ENCODE data around the gene RARG. TPM values are rescaled to one million over a fixed set of nuclear protein-coding genes. Genes with fewer than 3 reads are reported as not detected.

The RARG gene
- polyA plus RNA-seq, 1 donor (not counting 4 experiments of a cell fraction or from before 2014, with no cell fraction given), result 26.4 TPM

- peaks cover 10% of the 10 kb centered on the region for H3K4me1 ChIP-seq (ENCODE audit: control insufficient read depth, extremely low read depth, insufficient read depth, low read length)
- dilution Hi-C loops (cut with MboI; ENCODE audit: extremely low pct_ligation_motif_present, low sequenced_read_pairs), result no loop called here
- no peak overlapping the region for H3K27ac ChIP-seq (ENCODE audit: control insufficient read depth, insufficient read depth, low read length)
- TF ChIP-seq, protein P1, sequence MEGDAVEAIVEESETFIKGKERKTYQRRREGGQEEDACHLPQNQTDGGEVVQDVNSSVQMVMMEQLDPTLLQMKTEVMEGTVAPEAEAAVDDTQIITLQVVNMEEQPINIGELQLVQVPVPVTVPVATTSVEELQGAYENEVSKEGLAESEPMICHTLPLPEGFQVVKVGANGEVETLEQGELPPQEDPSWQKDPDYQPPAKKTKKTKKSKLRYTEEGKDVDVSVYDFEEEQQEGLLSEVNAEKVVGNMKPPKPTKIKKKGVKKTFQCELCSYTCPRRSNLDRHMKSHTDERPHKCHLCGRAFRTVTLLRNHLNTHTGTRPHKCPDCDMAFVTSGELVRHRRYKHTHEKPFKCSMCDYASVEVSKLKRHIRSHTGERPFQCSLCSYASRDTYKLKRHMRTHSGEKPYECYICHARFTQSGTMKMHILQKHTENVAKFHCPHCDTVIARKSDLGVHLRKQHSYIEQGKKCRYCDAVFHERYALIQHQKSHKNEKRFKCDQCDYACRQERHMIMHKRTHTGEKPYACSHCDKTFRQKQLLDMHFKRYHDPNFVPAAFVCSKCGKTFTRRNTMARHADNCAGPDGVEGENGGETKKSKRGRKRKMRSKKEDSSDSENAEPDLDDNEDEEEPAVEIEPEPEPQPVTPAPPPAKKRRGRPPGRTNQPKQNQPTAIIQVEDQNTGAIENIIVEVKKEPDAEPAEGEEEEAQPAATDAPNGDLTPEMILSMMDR (optimal IDR thresholded peaks at IDR 0.05 in 1 of 3, IDR thresholded peaks at IDR 0.05 in 1 of 3, conservative IDR thresholded peaks at IDR 0.05 in 1 of 3; ENCODE audit: extremely low read depth in 1 of 3, insufficient read depth in 2 of 3, low read length in 3 of 3), result no peak
- TF ChIP-seq EZH2 (IDR thresholded peaks at IDR 0.05; ENCODE audit: low read length), result no peak
- no peaks in the 10 kb centered on the region for H3K9me3 ChIP-seq (ENCODE audit: control insufficient read depth, low read depth, low read length)
- DNase-seq (ENCODE audit: low read depth, low spot score), result no peak
- H3K9ac ChIP-seq (ENCODE audit: control insufficient read depth, extremely low read depth, insufficient read depth, low read length), result no peak overlapping the region
- no peaks in the 10 kb centered on the region for H3K27me3 ChIP-seq (ENCODE audit: control insufficient read depth, extremely low read depth, insufficient read depth, low read length)
- H4K20me1 ChIP-seq (ENCODE audit: control insufficient read depth, extremely low read depth, insufficient read depth, low read length), result no peaks in the 10 kb centered on the region
- no peak overlapping the region for H3K4me2 ChIP-seq (ENCODE audit: control insufficient read depth, extremely low read depth, insufficient read depth, low read depth, low read length)
- no peak overlapping the region for H2AFZ ChIP-seq (ENCODE audit: control insufficient read depth, low read length)
- H3K4me3 ChIP-seq (ENCODE audit: control insufficient read depth in 2 of 3, extremely low read depth in 1 of 3, insufficient read depth in 2 of 3, low read depth in 1 of 3, low read length in 3 of 3), result no peak overlapping the region
- FAIRE-seq, result no peak
- H3K79me2 ChIP-seq (ENCODE audit: control insufficient read depth, insufficient read depth, low read length), result no peaks in the 10 kb centered on the region
- no peaks in the 10 kb centered on the region for H3K9me1 ChIP-seq (ENCODE audit: control insufficient read depth, extremely low read depth, insufficient read depth, low read length)
- H3K36me3 ChIP-seq (ENCODE audit: control insufficient read depth in 2 of 2, extremely low read depth in 1 of 2, insufficient read depth in 2 of 2, low read length in 2 of 2), result no peaks in the 10 kb centered on the region
These were observed 30.4 kb downstream of the RARG start for GRCh38 chr12:53201639-53202038.

DNA sequence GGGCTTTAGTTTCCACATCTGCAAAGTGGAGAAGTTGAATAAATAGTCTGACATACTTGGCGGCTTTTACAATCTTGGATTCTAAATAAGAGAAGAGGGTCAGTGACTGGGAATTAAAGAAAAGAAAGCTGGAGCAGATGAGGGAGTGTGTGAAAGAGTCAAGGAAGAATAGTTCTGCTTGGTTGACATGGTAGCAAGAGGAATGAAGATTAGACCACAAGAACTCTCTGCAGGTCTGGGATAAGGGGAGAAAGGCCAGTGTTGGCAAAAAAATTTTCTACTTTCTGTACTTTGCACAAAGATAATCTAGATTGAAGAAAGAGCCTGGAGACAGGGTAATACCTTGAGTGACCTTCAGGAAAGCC is 30.9 kb downstream of the RARG start:
- dilution Hi-C loops (cut with MboI; ENCODE audit: extremely low pct_ligation_motif_present, low sequenced_read_pairs), result no loop called here
- no peaks in the 10 kb centered on the region for H4K20me1 ChIP-seq (ENCODE audit: control insufficient read depth, extremely low read depth, insufficient read depth, low read length)
- H3K27ac ChIP-seq (ENCODE audit: control insufficient read depth, insufficient read depth, low read length), result no peak overlapping the region
- H3K4me3 ChIP-seq (ENCODE audit: control insufficient read depth in 2 of 3, extremely low read depth in 1 of 3, insufficient read depth in 2 of 3, low read depth in 1 of 3, low read length in 3 of 3), result no peak overlapping the region
- no peaks in the 10 kb centered on the region for H3K9me3 ChIP-seq (ENCODE audit: control insufficient read depth, low read depth, low read length)
- DNase-seq (ENCODE audit: low read depth, low spot score), result no peak
- H3K4me2 ChIP-seq (ENCODE audit: control insufficient read depth, extremely low read depth, insufficient read depth, low read depth, low read length), result no peak overlapping the region
- TF ChIP-seq EZH2 (IDR thresholded peaks at IDR 0.05; ENCODE audit: low read length), result no peak
- TF ChIP-seq, protein P1 (optimal IDR thresholded peaks at IDR 0.05 in 1 of 3, IDR thresholded peaks at IDR 0.05 in 1 of 3, conservative IDR thresholded peaks at IDR 0.05 in 1 of 3; ENCODE audit: extremely low read depth in 1 of 3, insufficient read depth in 2 of 3, low read length in 3 of 3), result no peak
- H3K79me2 ChIP-seq (ENCODE audit: control insufficient read depth, insufficient read depth, low read length), result no peaks in the 10 kb centered on the region
- H3K27me3 ChIP-seq (ENCODE audit: control insufficient read depth, extremely low read depth, insufficient read depth, low read length), result no peaks in the 10 kb centered on the region
- H3K9ac ChIP-seq (ENCODE audit: control insufficient read depth, extremely low read depth, insufficient read depth, low read length), result no peak overlapping the region
- H3K36me3 ChIP-seq (ENCODE audit: control insufficient read depth in 2 of 2, extremely low read depth in 1 of 2, insufficient read depth in 2 of 2, low read length in 2 of 2), result no peaks in the 10 kb centered on the region
- no peak for FAIRE-seq
- H3K9me1 ChIP-seq (ENCODE audit: control insufficient read depth, extremely low read depth, insufficient read depth, low read length), result no peaks in the 10 kb centered on the region
- H2AFZ ChIP-seq (ENCODE audit: control insufficient read depth, low read length), result no peak overlapping the region
- peaks cover 8% of the 10 kb centered on the region for H3K4me1 ChIP-seq (ENCODE audit: control insufficient read depth, extremely low read depth, insufficient read depth, low read length)
